Panc1 (cell line): ENCODE results near the gene COL23A1. TPM values are rescaled to one million over a fixed set of nuclear protein-coding genes. Genes with fewer than 3 reads are reported as not detected.

Experiments used
- ATAC-seq: fragments of 200-7000 bp; cut with Tn5 transposase; 2 replicates; pipeline ENCODE4 v1.9.1; 2020; ENCODE audit warnings: mild to moderate bottlenecking, moderate library complexity
- BruUV-seq: library from RNA; stranded (reverse); fragments of 400-500 nt; replicated peaks from 2 replicates; lab custom pipeline; 2021; lab: Mats Ljungman, UMichigan
- CTCF ChIA-PET: fragments of 300-600 bp; sonication (Branson Sonifier 250); formaldehyde crosslinking; loops from one replicate; lab custom pipeline; 2022; ENCODE audit warnings: antibody characterized with exemption; lab: Charles Lee
- POLR2A ChIA-PET: fragments of 300-600 bp; sonication (Branson Sonifier 250); formaldehyde crosslinking; loops from one replicate; lab custom pipeline; 2022; ENCODE audit warnings: antibody characterized with exemption; lab: Charles Lee
- DNase-seq: peaks from one replicate; pipeline ENCODE4 v3.0.0-alpha.2; 2010; ENCODE audit warnings: low read depth, low spot score
- H3K27ac ChIP-seq: 2 replicates; pipeline ENCODE4 v1.5.1; 2011; ENCODE audit warnings: mild to moderate bottlenecking, low read length, inconsistent platforms
- H3K27me3 ChIP-seq: fragments of 200-500 bp; sonication (Bioruptor generic); 2 replicates; pipeline ENCODE4 v1.6.0; 2014; ENCODE audit warnings: low read length, inconsistent platforms; ENCODE audit not compliant: control insufficient read depth, insufficient read depth
- H3K36me3 ChIP-seq: fragments of 200-500 bp; sonication (Bioruptor generic); 2 replicates; pipeline ENCODE4 v1.5.1; 2014; ENCODE audit warnings: inconsistent platforms, mild to moderate bottlenecking, low read length, moderate library complexity; ENCODE audit not compliant: control insufficient read depth, insufficient read depth
- H3K4me1 ChIP-seq: 2 replicates; pipeline ENCODE4 v1.5.1; 2011; ENCODE audit warnings: inconsistent platforms, mild to moderate bottlenecking, low read length, moderate library complexity; ENCODE audit not compliant: control insufficient read depth, insufficient read depth
- H3K4me3 ChIP-seq, 2 experiments: 2 replicates each; pipeline ENCODE4 v1.5.1; 2011 to 2012; ENCODE audit warnings: low read depth in 2 of 2, low read length in 2 of 2, mild to moderate bottlenecking in 2 of 2, inconsistent platforms in 1 of 2, moderate library complexity in 1 of 2
- H3K9me3 ChIP-seq: fragments of 200-500 bp; sonication (Bioruptor generic); 2 replicates; pipeline ENCODE4 v1.5.1; 2014; ENCODE audit warnings: low read depth, mild to moderate bottlenecking, inconsistent platforms, low read length, moderate library complexity; ENCODE audit not compliant: control insufficient read depth, insufficient read depth
- POLR2AphosphoS5 ChIP-seq: IDR thresholded peaks from 2 replicates; pipeline ENCODE4 v1.6.1; 2012; ENCODE audit warnings: mild to moderate bottlenecking, low read depth, low read length, moderate library complexity
- SIN3A ChIP-seq: IDR thresholded peaks from 2 replicates; pipeline ENCODE4 v1.6.1; 2012; ENCODE audit warnings: low read depth, mild to moderate bottlenecking, low read length, moderate library complexity, borderline replicate concordance; ENCODE audit not compliant: insufficient read depth
- TCF7L2 ChIP-seq: IDR thresholded peaks from 2 replicates; pipeline ENCODE4 v1.6.1; 2011; ENCODE audit warnings: mild to moderate bottlenecking, low read depth, low read length, inconsistent platforms
- in situ Hi-C: cut with HindIII; loops from 2 replicates; pipeline ENCODE4 v1.10.0; 2016; ENCODE audit warnings: low sequenced_read_pairs, low pct_unique_long_range_greater_than_20kb
- intact Hi-C: fragments of 100-400 bp; cut with micrococcal nuclease; formaldehyde crosslinking; loops from one replicate; pipeline ENCODE4 v1.10.0; 2022; ENCODE audit not compliant: unreplicated experiment
- total RNA-seq: library from RNA; stranded (reverse); gene quantifications from one replicate; pipeline ENCODE4 v1.2.1, GENCODE V29; 2021; ENCODE audit not compliant: unreplicated experiment
- TF ChIP-seq, protein P1 (sequence below): fragments of 450-650 bp; IDR thresholded peaks from 2 replicates; pipeline ENCODE4 v1.5.1; 2017; ENCODE audit warnings: mild to moderate bottlenecking
- TF ChIP-seq, protein P2 (sequence below), 2 experiments: IDR thresholded peaks; 2 replicates each; pipeline ENCODE4 v1.6.1; 2011 to 2012; ENCODE audit warnings: low read depth in 2 of 2, control low read depth in 1 of 2, low read length in 1 of 2, mild to moderate bottlenecking in 1 of 2, moderate library complexity in 1 of 2; ENCODE audit not compliant: insufficient read depth in 1 of 2

COL23A1 gene
- total RNA-seq, 1 experiment from 2014 or later = 0.05 TPM

DNA sequence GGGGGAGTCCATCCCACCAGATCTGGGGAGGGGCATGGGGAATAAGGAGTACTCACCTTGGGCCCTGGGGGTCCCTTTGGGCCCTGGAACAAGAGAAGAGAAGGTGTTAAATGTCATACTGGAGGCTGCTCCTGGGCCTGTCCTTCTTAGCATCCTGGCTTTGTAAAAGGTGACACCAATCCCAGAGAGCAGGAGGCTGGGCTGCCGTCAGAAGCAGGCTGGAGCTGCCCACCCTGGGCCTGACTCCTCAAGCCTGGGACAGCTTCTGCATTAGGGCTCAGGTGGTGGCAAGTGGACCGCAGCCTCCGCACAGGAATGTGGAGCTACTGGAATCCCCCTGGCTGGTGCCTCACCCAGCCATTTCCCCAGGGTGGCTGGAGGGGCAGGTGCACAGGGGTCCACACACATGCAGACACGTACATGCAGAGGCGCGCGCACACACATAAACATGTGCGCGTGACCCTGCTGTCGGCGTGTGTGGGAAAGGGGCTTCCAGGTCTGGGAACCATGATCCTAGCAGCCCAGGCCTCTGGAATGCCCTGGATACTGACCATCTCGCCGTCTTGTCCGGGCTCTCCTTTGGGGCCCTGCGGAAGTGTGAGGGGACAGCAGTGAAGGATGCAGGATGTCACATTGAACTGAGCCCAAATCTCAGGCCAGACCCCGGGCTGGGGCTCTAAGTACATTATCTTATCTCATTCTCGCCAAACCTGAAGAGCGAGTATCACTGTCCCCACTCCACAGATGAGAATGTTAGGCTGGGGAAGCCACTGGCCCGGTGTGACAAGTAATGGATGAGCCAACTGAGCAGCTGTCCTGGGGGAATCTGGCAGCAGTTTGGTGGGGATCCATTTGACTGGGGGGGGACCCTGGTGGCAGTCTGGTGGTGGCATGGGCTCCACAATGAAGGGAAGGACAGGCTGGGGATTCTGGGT, 328.3 kb downstream of the COL23A1 start:
- no peaks in the 10 kb centered on the region for H3K27me3 ChIP-seq
- no peaks in the 10 kb centered on the region for H3K36me3 ChIP-seq
- POLR2A ChIA-PET = no interaction called here
- no TSS peak for BruUV-seq
- in situ Hi-C loops (no loop called here), intact Hi-C loops (no loop called here)
- CTCF ChIA-PET = no interaction called here
- H3K27ac ChIP-seq = no peak overlapping the region
- TF ChIP-seq SIN3A (no peak), POLR2AphosphoS5 (no peak), TCF7L2 (no peak)
- TF ChIP-seq, protein P1, sequence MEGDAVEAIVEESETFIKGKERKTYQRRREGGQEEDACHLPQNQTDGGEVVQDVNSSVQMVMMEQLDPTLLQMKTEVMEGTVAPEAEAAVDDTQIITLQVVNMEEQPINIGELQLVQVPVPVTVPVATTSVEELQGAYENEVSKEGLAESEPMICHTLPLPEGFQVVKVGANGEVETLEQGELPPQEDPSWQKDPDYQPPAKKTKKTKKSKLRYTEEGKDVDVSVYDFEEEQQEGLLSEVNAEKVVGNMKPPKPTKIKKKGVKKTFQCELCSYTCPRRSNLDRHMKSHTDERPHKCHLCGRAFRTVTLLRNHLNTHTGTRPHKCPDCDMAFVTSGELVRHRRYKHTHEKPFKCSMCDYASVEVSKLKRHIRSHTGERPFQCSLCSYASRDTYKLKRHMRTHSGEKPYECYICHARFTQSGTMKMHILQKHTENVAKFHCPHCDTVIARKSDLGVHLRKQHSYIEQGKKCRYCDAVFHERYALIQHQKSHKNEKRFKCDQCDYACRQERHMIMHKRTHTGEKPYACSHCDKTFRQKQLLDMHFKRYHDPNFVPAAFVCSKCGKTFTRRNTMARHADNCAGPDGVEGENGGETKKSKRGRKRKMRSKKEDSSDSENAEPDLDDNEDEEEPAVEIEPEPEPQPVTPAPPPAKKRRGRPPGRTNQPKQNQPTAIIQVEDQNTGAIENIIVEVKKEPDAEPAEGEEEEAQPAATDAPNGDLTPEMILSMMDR = no peak
- TF ChIP-seq, protein P2, sequence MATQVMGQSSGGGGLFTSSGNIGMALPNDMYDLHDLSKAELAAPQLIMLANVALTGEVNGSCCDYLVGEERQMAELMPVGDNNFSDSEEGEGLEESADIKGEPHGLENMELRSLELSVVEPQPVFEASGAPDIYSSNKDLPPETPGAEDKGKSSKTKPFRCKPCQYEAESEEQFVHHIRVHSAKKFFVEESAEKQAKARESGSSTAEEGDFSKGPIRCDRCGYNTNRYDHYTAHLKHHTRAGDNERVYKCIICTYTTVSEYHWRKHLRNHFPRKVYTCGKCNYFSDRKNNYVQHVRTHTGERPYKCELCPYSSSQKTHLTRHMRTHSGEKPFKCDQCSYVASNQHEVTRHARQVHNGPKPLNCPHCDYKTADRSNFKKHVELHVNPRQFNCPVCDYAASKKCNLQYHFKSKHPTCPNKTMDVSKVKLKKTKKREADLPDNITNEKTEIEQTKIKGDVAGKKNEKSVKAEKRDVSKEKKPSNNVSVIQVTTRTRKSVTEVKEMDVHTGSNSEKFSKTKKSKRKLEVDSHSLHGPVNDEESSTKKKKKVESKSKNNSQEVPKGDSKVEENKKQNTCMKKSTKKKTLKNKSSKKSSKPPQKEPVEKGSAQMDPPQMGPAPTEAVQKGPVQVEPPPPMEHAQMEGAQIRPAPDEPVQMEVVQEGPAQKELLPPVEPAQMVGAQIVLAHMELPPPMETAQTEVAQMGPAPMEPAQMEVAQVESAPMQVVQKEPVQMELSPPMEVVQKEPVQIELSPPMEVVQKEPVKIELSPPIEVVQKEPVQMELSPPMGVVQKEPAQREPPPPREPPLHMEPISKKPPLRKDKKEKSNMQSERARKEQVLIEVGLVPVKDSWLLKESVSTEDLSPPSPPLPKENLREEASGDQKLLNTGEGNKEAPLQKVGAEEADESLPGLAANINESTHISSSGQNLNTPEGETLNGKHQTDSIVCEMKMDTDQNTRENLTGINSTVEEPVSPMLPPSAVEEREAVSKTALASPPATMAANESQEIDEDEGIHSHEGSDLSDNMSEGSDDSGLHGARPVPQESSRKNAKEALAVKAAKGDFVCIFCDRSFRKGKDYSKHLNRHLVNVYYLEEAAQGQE (IDR thresholded peaks at IDR 0.05; ENCODE audit: insufficient read depth in 1 of 2, low read depth in 2 of 2, low read length in 1 of 2) = no peak
- ATAC-seq (no peak), DNase-seq (no peak)
- no peaks in the 10 kb centered on the region for H3K4me1 ChIP-seq
- no peak overlapping the region for H3K4me3 ChIP-seq
- no peaks in the 10 kb centered on the region for H3K9me3 ChIP-seq

DNA sequence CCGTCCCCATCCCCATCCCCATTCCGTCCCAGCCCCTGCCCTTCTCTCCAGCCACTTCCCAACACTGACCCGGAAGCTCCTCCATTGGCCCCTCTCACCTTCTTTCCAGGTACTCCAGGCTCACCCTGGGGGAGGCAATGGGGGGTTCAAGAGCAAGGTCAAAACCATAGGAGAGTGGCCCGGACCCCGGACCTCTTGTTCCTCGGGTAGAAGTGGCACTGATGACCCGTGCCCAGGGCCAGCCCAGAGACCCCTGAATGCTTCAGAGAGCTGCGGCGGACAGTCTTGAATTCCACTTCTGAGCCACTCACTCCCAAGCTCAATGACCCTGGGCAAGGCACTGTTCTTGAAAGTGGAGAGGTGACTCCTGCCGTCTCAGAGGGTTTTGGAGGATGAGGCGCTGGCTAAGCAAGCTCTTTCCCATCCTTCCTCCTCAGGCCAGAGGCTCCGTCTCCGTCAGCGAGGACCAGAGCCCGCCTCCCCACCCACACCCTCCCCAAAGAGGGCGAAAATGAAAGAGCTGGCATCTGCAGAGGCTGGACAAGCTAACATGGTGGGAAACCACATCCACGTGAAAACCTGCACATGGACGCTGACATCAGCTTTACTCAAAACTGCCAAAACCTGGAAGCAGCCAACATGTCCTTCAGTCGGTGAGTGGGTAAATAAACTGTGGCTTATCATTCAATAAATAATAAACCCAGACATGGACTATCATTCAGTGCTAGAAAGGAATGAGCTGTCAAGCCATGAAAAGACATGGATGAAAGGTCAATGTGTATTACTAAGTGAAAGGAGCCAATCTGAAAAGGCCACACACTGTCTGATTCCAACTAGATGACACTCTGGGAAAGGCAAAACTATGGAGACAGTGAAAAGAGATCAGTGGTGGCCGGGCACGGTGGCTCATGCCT, 330.3 kb downstream of the COL23A1 start:
- in situ Hi-C loops = no loop called here
- no peak overlapping the region for H3K4me3 ChIP-seq
- H3K27me3 ChIP-seq = no peaks in the 10 kb centered on the region
- H3K4me1 ChIP-seq = no peaks in the 10 kb centered on the region
- no peak overlapping the region for H3K27ac ChIP-seq
- no peaks in the 10 kb centered on the region for H3K36me3 ChIP-seq
- no TSS peak for BruUV-seq
- ChIA-PET CTCF (interaction anchor here (0.8 kb wide), 1 partner anchor 220 kb away, joined by 6 read pairs; no protein-coding TSS in a partner anchor), POLR2A (interaction anchor here (0.6 kb wide), 3 partner anchors 31 to 391 kb away, joined by 5 to 11 read pairs (median 10); no protein-coding TSS in a partner anchor)
- intact Hi-C loops = no loop called here
- no peak for DNase-seq
- no peaks in the 10 kb centered on the region for H3K9me3 ChIP-seq
- TF ChIP-seq SIN3A (no peak), TCF7L2 (no peak), POLR2AphosphoS5 (no peak)
- TF ChIP-seq, protein P2 (IDR thresholded peaks at IDR 0.05; ENCODE audit: insufficient read depth in 1 of 2, low read depth in 2 of 2, low read length in 1 of 2) = no peak
- TF ChIP-seq, protein P1 = no peak
- ATAC-seq = no peak
